Uterus (tissue), 2 donors: ENCODE results near the gene HMHB1.

Source experiments
- CTCF ChIP-seq, 4 experiments: fragments of 200-600 bp in 2 of 4; fragments of 450-650 bp in 2 of 4; sonication (generic) in 2 of 4; IDR thresholded peaks; one replicate each; pipeline ENCODE4 v1.5.1; 2016 to 2019; ENCODE audit warnings: antibody characterized with exemption in 4 of 4, mild to moderate bottlenecking in 2 of 4, moderate library complexity in 1 of 4
- POLR2A ChIP-seq, 2 donors: fragments of 450-650 bp; IDR thresholded peaks; one replicate each; pipeline ENCODE4 v1.6.1; 2016; ENCODE audit warnings: antibody characterized with exemption in 2 of 2, mild to moderate bottlenecking in 1 of 2, moderate library complexity in 1 of 2

- TF ChIP-seq CTCF (IDR thresholded peaks at IDR 0.05) (no peak), POLR2A (IDR thresholded peaks at IDR 0.05) (no peak)
Measured at GRCh38 chr5:143781993-143782520, 29.9 kb upstream of the HMHB1 start.
